ENCODE measurements around the gene ACOT6. TPM values are rescaled to one million over a fixed set of nuclear protein-coding genes. Genes with fewer than 3 reads are reported as not detected.

ACOT6 gene
- total RNA-seq, 4 donors from 2014 or later: not detected

DNA sequence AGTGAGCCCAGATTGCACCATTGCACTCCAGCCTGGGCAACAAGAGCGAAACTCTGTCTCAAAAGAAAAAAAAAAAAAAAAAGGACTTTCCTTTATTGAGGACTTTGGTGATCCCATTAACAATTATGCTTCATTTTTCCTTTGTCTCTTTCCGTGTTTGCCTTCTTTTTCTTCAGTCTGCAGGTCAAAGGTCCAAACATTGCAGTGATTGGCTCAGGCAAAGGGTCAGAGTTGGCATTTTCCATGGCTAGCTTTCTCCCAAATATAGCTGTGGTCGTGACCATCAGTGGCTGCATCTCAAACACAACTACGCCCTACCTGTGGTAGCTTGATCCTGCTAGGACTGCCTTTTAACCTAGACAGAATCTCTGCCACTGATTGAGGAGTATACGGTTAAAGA, 25.5 kb downstream of the ACOT6 start:
- TF ChIP-seq, protein P1, sequence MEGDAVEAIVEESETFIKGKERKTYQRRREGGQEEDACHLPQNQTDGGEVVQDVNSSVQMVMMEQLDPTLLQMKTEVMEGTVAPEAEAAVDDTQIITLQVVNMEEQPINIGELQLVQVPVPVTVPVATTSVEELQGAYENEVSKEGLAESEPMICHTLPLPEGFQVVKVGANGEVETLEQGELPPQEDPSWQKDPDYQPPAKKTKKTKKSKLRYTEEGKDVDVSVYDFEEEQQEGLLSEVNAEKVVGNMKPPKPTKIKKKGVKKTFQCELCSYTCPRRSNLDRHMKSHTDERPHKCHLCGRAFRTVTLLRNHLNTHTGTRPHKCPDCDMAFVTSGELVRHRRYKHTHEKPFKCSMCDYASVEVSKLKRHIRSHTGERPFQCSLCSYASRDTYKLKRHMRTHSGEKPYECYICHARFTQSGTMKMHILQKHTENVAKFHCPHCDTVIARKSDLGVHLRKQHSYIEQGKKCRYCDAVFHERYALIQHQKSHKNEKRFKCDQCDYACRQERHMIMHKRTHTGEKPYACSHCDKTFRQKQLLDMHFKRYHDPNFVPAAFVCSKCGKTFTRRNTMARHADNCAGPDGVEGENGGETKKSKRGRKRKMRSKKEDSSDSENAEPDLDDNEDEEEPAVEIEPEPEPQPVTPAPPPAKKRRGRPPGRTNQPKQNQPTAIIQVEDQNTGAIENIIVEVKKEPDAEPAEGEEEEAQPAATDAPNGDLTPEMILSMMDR (IDR thresholded peaks at IDR 0.05): no peak
- no peak for TF ChIP-seq POLR2A (IDR thresholded peaks at IDR 0.05; ENCODE audit: low read depth)
- TF ChIP-seq EP300 (IDR thresholded peaks at IDR 0.05): no peak
- TF ChIP-seq POLR2AphosphoS5 (IDR thresholded peaks at IDR 0.05): no peak
- Histone ChIP-seq H3K36me3 (no peaks in the 10 kb centered on the region), H3K27ac (replicated peaks in 1 of 4) (no peak overlapping the region), H3K27me3 (no peaks in the 10 kb centered on the region), H3K4me1 (peaks cover 5 to 20% (median 18%) of the 10 kb centered on the region in 4 donors), H3K4me3 (no peak overlapping the region), H3K9me3 (no peaks in the 10 kb centered on the region)
- 87% methylated on average over 5 of the region's 5 CpGs for WGBS
- intact Hi-C loops (cut with DNase I): no loop called here
- DNase-seq (ENCODE audit: extremely low spot score): no peak

DNA sequence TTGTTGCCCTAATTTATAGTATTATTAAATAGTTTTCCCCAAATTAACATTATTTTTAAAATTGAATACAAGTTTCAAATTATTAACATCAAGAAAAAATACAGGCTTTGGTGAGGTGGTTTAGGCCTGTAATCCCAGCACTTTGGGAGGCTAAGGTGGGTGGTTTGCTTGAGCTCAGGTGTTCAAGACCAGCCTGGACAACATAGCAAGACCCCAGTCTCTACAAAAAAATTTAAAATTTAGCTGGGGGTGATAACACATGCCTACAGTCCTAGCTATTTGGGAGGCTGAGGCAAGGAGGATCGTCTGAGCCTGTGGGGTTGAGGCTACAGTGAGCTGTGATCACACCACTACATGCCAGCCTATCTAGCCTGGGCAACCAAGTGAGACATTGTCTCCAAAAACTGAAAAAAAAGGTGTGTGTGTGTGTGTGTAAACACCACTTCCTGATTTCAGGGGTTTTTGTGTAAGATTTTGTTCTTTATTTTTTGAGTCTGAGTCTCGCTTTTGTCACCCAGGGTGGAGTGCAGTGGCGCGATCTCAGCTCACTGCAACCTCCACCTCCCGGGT, 28.6 kb downstream of the ACOT6 start:
- WGBS: 97% methylated on average over 5 of the region's 5 CpGs
- Histone ChIP-seq H3K27ac (replicated peaks in 1 of 4) (no peak overlapping the region), H3K27me3 (no peaks in the 10 kb centered on the region), H3K36me3 (no peaks in the 10 kb centered on the region), H3K9me3 (no peaks in the 10 kb centered on the region), H3K4me1 (peaks cover 14 to 19% (median 16%) of the 10 kb centered on the region in 4 donors), H3K4me3 (no peak overlapping the region)
- intact Hi-C loops (cut with DNase I): no loop called here
- no peak for DNase-seq (ENCODE audit: extremely low spot score)
- no peak for TF ChIP-seq POLR2AphosphoS5 (IDR thresholded peaks at IDR 0.05)

DNA sequence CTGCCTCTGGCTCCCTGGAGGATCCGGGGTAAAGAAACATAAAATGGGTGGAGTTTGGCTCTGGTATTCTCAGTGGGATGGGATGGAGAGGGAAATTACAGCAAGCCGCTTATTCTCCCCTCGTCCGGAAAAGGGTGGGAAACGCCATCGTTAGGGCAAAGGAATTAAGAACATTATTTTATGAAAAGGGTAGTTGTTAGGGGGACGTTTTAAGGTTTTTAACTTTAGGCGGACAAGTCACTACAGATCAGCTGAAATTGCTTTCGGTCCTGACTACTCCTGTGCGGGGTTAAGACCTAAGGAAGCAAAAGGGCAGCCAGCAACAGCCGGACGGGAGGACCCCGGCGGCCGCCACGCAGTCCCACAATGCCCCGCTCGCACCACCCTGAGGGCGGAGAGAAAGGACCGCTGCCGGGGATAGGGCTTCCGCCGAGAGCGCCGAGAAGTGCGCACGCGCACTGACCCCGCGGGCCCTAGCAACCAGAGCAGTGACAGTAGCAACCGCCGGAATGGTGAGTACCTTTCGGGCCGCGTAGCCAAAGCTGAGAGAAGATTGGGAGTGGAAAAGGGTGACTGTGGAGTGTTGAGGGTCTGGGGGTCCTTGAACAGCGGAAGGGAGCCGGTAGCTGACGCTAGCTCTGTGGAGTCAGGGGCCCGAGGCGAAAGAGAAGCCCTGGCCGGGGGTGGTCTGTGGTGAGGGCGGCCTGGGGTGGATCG, 32.4 kb downstream of the ACOT6 start, which contains the start of gene DNAL1:
Gene DNAL1 (plus strand): TSS at position 456 of the 717 bp plus-strand sequence. CDS start 54 bp downstream, at position 510.
- intact Hi-C loops (cut with DNase I): no loop called here
- Histone ChIP-seq H3K4me3 (peak within 1 kb of the TSS; percentile 69 to 86 (median 81)), H3K27ac (replicated peaks in 1 of 4) (peak within 1 kb of the TSS; percentile 82 to 90 (median 85)), H3K9me3 (no peaks in the 10 kb centered on the region), H3K4me1 (peaks cover 15 to 26% (median 18%) of the 10 kb centered on the region in 4 donors), H3K36me3 (no peaks in the 10 kb centered on the region), H3K27me3 (no peaks in the 10 kb centered on the region)
- peak; percentile 97 for DNase-seq (ENCODE audit: extremely low spot score)
- no peak for TF ChIP-seq POLR2A (IDR thresholded peaks at IDR 0.05; ENCODE audit: low read depth)
- no peak for TF ChIP-seq EP300 (IDR thresholded peaks at IDR 0.05)
- TF ChIP-seq POLR2AphosphoS5 (IDR thresholded peaks at IDR 0.05): peak; percentile 89 to 91
- TF ChIP-seq, protein P1 (IDR thresholded peaks at IDR 0.05): peak in 1 of 3 experiments; percentile 28
- WGBS: 1% methylated on average over 40 of the region's 43 CpGs

DNA sequence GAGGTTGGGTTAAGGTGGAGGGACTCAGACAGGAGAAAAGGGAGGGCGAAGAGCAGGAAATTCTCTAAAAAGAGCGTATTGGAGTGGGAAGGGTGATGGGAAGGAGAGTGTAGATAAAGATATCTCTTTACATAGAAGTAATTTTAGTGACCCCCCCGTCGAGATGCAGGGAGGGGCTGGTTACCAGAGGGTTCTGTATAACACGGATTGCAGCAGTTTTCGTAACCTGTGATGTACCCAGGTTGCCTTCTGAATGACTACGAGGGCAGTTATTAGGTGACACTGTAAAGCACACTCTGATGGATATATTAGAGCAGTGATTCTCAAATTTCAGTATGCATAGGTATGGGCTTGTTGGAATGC, 32.9 kb downstream of the ACOT6 start:
- Histone ChIP-seq H3K4me1 (peaks cover 15 to 26% (median 18%) of the 10 kb centered on the region in 4 donors), H3K9me3 (no peaks in the 10 kb centered on the region), H3K27me3 (no peaks in the 10 kb centered on the region), H3K4me3 (peak overlapping the region; percentile 69 to 86 (median 81)), H3K27ac (replicated peaks in 1 of 4) (peak overlapping the region; percentile 82 to 90 (median 85)), H3K36me3 (no peaks in the 10 kb centered on the region)
- WGBS: 7% methylated on average over 7 of the region's 7 CpGs
- intact Hi-C loops (cut with DNase I): no loop called here
- TF ChIP-seq EP300 (IDR thresholded peaks at IDR 0.05): no peak
- TF ChIP-seq POLR2A (IDR thresholded peaks at IDR 0.05; ENCODE audit: low read depth): no peak
- TF ChIP-seq POLR2AphosphoS5 (IDR thresholded peaks at IDR 0.05): no peak
- TF ChIP-seq, protein P1 (IDR thresholded peaks at IDR 0.05): no peak
- no peak for DNase-seq (ENCODE audit: extremely low spot score)

DNA sequence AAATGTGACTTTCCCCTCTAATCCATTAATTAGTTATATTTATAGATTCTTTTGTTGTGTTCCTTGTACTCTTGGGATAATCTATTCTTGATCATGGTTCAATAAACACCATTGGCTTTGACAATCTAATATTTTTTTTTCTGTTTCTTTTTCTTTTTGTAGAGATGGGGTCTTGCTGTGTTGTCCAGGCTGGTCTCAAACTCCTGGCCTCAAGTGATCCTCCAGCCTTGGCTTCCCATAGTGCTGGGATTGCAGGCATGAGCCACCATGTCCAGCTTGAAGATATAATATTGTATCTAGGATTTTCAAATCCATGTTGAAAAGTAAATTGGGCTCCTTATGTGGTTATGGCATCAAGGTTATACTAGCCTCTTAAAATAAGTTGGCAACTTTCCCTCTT, 38.7 kb downstream of the ACOT6 start:
- Histone ChIP-seq H3K27ac (replicated peaks in 1 of 4) (no peak overlapping the region), H3K36me3 (peaks cover 0 to 37% (median 10%) of the 10 kb centered on the region in 4 donors), H3K4me3 (no peak overlapping the region), H3K9me3 (no peaks in the 10 kb centered on the region), H3K4me1 (peaks cover 0 to 5% (median 1%) of the 10 kb centered on the region in 4 donors), H3K27me3 (no peaks in the 10 kb centered on the region)
- TF ChIP-seq POLR2A (IDR thresholded peaks at IDR 0.05; ENCODE audit: low read depth): no peak
- TF ChIP-seq, protein P1 (IDR thresholded peaks at IDR 0.05): no peak
- no peak for TF ChIP-seq POLR2AphosphoS5 (IDR thresholded peaks at IDR 0.05)
- no peak for TF ChIP-seq EP300 (IDR thresholded peaks at IDR 0.05)
- intact Hi-C loops (cut with DNase I): no loop called here
- no peak for DNase-seq (ENCODE audit: extremely low spot score)
